AG04449 (cell line): ENCODE measurements around the gene MET.
A peak's percentile ranks its signal among the peaks of the same experiment; 100 is the strongest.

Experiments
- CTCF ChIA-PET: fragments of 350-600 bp; formaldehyde crosslinking; extraction: SDS; loops from one replicate; lab custom pipeline; 2021; ENCODE audit warnings: antibody characterized with exemption; lab: Yijun Ruan, JAX
- POLR2A ChIA-PET: fragments of 400-600, 350-600 bp; formaldehyde crosslinking; extraction: SDS; loops from one replicate; lab custom pipeline; 2020; ENCODE audit warnings: antibody characterized with exemption, inconsistent platforms; lab: Yijun Ruan, JAX
- DNase-seq: peaks from one replicate; pipeline ENCODE4 v3.0.0-alpha.2; 2010; ENCODE audit warnings: low read depth, low spot score
- H3K4me3 ChIP-seq: 2 replicates; pipeline ENCODE4 v1.5.1; 2011; ENCODE audit warnings: low read depth, mild to moderate bottlenecking, control low read depth, low read length
- CTCF ChIP-seq: IDR thresholded peaks from one replicate; pipeline ENCODE4 v1.5.1; 2011; ENCODE audit warnings: mild to moderate bottlenecking, moderate library complexity, low read length, control low read depth, inconsistent platforms; ENCODE audit not compliant: insufficient read depth; ENCODE audit errors: missing control alignments

The MET gene

GRCh38 chr7:116776610-116777289 is 104.8 kb downstream of the MET start:
- peak; percentile 52 for DNase-seq
- H3K4me3 ChIP-seq, result no peak overlapping the region
- no peak for TF ChIP-seq CTCF
- POLR2A ChIA-PET, result interaction anchor here (0.5 to 1.0 kb wide), 4 partner anchors 13 to 422 kb away, joined by 3 to 5 read pairs (median 4); no protein-coding TSS in a partner anchor
- CTCF ChIA-PET, result interaction anchor here (1.0 to 1.9 kb wide), 4 partner anchors 10 to 185 kb away, joined by 3 to 6 read pairs (median 4); no protein-coding TSS in a partner anchor

GRCh38 chr7:116777651-116778281 is 105.8 kb downstream of the MET start:
- peak; percentile 59 for DNase-seq
- ChIA-PET POLR2A (interaction anchor here (0.5 to 1.0 kb wide), 3 partner anchors 14 to 423 kb away, joined by 3 to 5 read pairs (median 3); no protein-coding TSS in a partner anchor), CTCF (interaction anchor here (1.2 to 1.9 kb wide), 5 partner anchors 9 to 187 kb away, joined by 3 to 6 read pairs (median 3); no protein-coding TSS in a partner anchor)
- TF ChIP-seq CTCF, result no peak
- no peak overlapping the region for H3K4me3 ChIP-seq

- DNase-seq, result no peak
- POLR2A ChIA-PET, result no interaction called here
- CTCF ChIA-PET, result interaction anchor here (0.8 to 1.5 kb wide), 3 partner anchors 10 to 606 kb away, joined by 3 read pairs; no protein-coding TSS in a partner anchor
- no peak overlapping the region for H3K4me3 ChIP-seq
- TF ChIP-seq CTCF, result no peak
Measured at GRCh38 chr7:116779216-116779615, 107.2 kb downstream of the MET start.

- DNase-seq, result no peak
- CTCF ChIA-PET, result interaction anchor here (0.6 to 1.5 kb wide), 5 partner anchors 9 to 606 kb away, joined by 3 read pairs; no protein-coding TSS in a partner anchor
- H3K4me3 ChIP-seq, result no peak overlapping the region
- POLR2A ChIA-PET, result no interaction called here
- no peak for TF ChIP-seq CTCF
Measured at GRCh38 chr7:116779931-116780330, 107.9 kb downstream of the MET start.

GRCh38 chr7:116780521-116780920 is 108.5 kb downstream of the MET start:
- DNase-seq, result no peak
- ChIA-PET POLR2A (no interaction called here), CTCF (interaction anchor here (0.6 to 1.2 kb wide), 2 partner anchors 14 to 600 kb away, joined by 3 read pairs; no protein-coding TSS in a partner anchor)
- TF ChIP-seq CTCF, result no peak
- H3K4me3 ChIP-seq, result no peak overlapping the region

- H3K4me3 ChIP-seq, result no peak overlapping the region
- POLR2A ChIA-PET, result no interaction called here
- DNase-seq, result no peak
- TF ChIP-seq CTCF, result no peak
- CTCF ChIA-PET, result interaction anchor here (1.1 to 1.2 kb wide), 2 partner anchors 14 to 184 kb away, joined by 3 read pairs; no protein-coding TSS in a partner anchor
Measured at GRCh38 chr7:116780966-116781365, 109.0 kb downstream of the MET start.
